ENCODE measurements around the gene IL1R2. TPM values are rescaled to one million over a fixed set of nuclear protein-coding genes. Genes with fewer than 3 reads are reported as not detected.

Gene IL1R2
- total and polyA plus RNA-seq, 2 of the 13 experiments (the other 11 are each of a cell fraction or from before 2014, with no cell fraction given), result 3.6 to 7.3 TPM

- TF ChIP-seq, protein P1, sequence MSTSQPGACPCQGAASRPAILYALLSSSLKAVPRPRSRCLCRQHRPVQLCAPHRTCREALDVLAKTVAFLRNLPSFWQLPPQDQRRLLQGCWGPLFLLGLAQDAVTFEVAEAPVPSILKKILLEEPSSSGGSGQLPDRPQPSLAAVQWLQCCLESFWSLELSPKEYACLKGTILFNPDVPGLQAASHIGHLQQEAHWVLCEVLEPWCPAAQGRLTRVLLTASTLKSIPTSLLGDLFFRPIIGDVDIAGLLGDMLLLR (CRISPR knock-in tag; IDR thresholded peaks at IDR 0.05), result 0 out of 2 replicates have a peak, but pooled peaks have one; percentile 22
- TF ChIP-seq ZNF224 (CRISPR knock-in tag; IDR thresholded peaks at IDR 0.05) (no peak), ZNF496 (CRISPR knock-in tag; IDR thresholded peaks at IDR 0.05; ENCODE audit: insufficient replicate concordance) (no peak), SNRNP70 (IDR thresholded peaks at IDR 0.05; ENCODE audit: low read depth, low read length) (no peak), ZNF263 (CRISPR knock-in tag; IDR thresholded peaks at IDR 0.05) (no peak; the same call in 1 of the 2 replicates), YEATS4 (CRISPR knock-in tag; IDR thresholded peaks at IDR 0.05; ENCODE audit: borderline replicate concordance) (peak; percentile 58; the same call in 1 of the 2 replicates), ZNF782 (CRISPR knock-in tag; IDR thresholded peaks at IDR 0.05; ENCODE audit: borderline replicate concordance) (no peak), PAX8 (CRISPR knock-in tag; IDR thresholded peaks at IDR 0.05; ENCODE audit: borderline replicate concordance) (no peak), ZKSCAN8 (CRISPR knock-in tag; IDR thresholded peaks at IDR 0.05; ENCODE audit: borderline replicate concordance) (peak; percentile 97), TEF (CRISPR knock-in tag; IDR thresholded peaks at IDR 0.05) (no peak), ZNF605 (CRISPR knock-in tag; IDR thresholded peaks at IDR 0.05) (peak; percentile 97), ZNF275 (CRISPR knock-in tag; IDR thresholded peaks at IDR 0.05; ENCODE audit: borderline replicate concordance) (peak; percentile 71; the same call in 1 of the 2 replicates), ZNF660 (CRISPR knock-in tag; IDR thresholded peaks at IDR 0.05; ENCODE audit: borderline replicate concordance, low read depth) (no peak), ELF3 (CRISPR knock-in tag; IDR thresholded peaks at IDR 0.05) (peak; percentile 95)
- TF ChIP-seq, protein P2, sequence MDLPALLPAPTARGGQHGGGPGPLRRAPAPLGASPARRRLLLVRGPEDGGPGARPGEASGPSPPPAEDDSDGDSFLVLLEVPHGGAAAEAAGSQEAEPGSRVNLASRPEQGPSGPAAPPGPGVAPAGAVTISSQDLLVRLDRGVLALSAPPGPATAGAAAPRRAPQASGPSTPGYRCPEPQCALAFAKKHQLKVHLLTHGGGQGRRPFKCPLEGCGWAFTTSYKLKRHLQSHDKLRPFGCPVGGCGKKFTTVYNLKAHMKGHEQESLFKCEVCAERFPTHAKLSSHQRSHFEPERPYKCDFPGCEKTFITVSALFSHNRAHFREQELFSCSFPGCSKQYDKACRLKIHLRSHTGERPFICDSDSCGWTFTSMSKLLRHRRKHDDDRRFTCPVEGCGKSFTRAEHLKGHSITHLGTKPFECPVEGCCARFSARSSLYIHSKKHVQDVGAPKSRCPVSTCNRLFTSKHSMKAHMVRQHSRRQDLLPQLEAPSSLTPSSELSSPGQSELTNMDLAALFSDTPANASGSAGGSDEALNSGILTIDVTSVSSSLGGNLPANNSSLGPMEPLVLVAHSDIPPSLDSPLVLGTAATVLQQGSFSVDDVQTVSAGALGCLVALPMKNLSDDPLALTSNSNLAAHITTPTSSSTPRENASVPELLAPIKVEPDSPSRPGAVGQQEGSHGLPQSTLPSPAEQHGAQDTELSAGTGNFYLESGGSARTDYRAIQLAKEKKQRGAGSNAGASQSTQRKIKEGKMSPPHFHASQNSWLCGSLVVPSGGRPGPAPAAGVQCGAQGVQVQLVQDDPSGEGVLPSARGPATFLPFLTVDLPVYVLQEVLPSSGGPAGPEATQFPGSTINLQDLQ (CRISPR knock-in tag; IDR thresholded peaks at IDR 0.05), result no peak
- TF ChIP-seq, protein P3, sequence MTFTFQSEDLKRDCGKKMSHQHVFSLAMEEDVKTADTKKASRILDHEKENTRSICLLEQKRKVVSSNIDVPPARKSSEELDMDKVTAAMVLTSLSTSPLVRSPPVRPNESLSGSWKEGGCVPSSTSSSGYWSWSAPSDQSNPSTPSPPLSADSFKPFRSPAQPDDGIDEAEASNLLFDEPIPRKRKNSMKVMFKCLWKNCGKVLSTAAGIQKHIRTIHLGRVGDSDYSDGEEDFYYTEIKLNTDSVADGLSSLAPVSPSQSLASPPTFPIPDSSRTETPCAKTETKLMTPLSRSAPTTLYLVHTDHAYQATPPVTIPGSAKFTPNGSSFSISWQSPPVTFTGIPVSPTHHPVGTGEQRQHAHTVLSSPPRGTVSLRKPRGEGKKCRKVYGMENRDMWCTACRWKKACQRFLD (CRISPR knock-in tag; IDR thresholded peaks at IDR 0.05; ENCODE audit: borderline replicate concordance), result no peak
- TF ChIP-seq, protein P4, sequence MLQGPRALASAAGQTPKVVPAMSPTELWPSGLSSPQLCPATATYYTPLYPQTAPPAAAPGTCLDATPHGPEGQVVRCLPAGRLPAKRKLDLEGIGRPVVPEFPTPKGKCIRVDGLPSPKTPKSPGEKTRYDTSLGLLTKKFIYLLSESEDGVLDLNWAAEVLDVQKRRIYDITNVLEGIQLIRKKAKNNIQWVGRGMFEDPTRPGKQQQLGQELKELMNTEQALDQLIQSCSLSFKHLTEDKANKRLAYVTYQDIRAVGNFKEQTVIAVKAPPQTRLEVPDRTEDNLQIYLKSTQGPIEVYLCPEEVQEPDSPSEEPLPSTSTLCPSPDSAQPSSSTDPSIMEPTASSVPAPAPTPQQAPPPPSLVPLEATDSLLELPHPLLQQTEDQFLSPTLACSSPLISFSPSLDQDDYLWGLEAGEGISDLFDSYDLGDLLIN (CRISPR knock-in tag; IDR thresholded peaks at IDR 0.05; ENCODE audit: borderline replicate concordance), result no peak
Observed at GRCh38 chr2:102057502-102058292, 65.9 kb downstream of the IL1R2 start (continued).
